ENCODE results near the gene THRB. TPM values are rescaled to one million over a fixed set of nuclear protein-coding genes. Genes with fewer than 3 reads are reported as not detected.

Gene THRB
- polyA plus RNA-seq, 1 experiment = 0.83 TPM

- no peaks in the 10 kb centered on the region for H3K36me3 ChIP-seq (ENCODE audit: control insufficient read depth, insufficient read depth, low read length)
- CTCF ChIA-PET = no interaction called here
- no peaks in the 10 kb centered on the region for H3K27me3 ChIP-seq (ENCODE audit: control insufficient read depth, insufficient read depth, low read length)
- no peak overlapping the region for H3K4me3 ChIP-seq (ENCODE audit: low read depth, low read length)
- POLR2A ChIA-PET = no interaction called here
- DNase-seq (ENCODE audit: low read depth) = no peak
- no peak for TF ChIP-seq CTCF (IDR thresholded peaks at IDR 0.05; ENCODE audit: insufficient read depth, low read depth, low read length)
These were observed 127.4 kb downstream of the THRB start for GRCh38 chr3:24367216-24367615.

- POLR2A ChIA-PET = no interaction called here
- peak; percentile 64 for DNase-seq (ENCODE audit: low read depth)
- CTCF ChIA-PET = interaction anchor here (0.6 to 1.6 kb wide), 3 partner anchors 8 to 100 kb away, joined by 3 to 4 read pairs (median 4); no protein-coding TSS in a partner anchor
These were observed 129.5 kb downstream of the THRB start for GRCh38 chr3:24365168-24365567.

GRCh38 chr3:24364359-24364758, 130.3 kb downstream of the THRB start:
- POLR2A ChIA-PET = no interaction called here
- Histone ChIP-seq H3K36me3 (ENCODE audit: control insufficient read depth, insufficient read depth, low read length) (no peaks in the 10 kb centered on the region), H3K4me3 (ENCODE audit: low read depth, low read length) (no peak overlapping the region), H3K27me3 (ENCODE audit: control insufficient read depth, insufficient read depth, low read length) (no peaks in the 10 kb centered on the region)
- no peak for DNase-seq (ENCODE audit: low read depth)
- TF ChIP-seq CTCF (IDR thresholded peaks at IDR 0.05; ENCODE audit: insufficient read depth, low read depth, low read length) = no peak
- CTCF ChIA-PET = interaction anchor here (1.6 kb wide), 1 partner anchor 15 kb away, joined by 4 read pairs; no protein-coding TSS in a partner anchor

More at GRCh38 chr3:24365168-24365567, 129.5 kb downstream of the THRB start:
- TF ChIP-seq CTCF (IDR thresholded peaks at IDR 0.05; ENCODE audit: insufficient read depth, low read depth, low read length) = no peak
- H3K36me3 ChIP-seq (ENCODE audit: control insufficient read depth, insufficient read depth, low read length) = no peaks in the 10 kb centered on the region
- no peak overlapping the region for H3K4me3 ChIP-seq (ENCODE audit: low read depth, low read length)
- H3K27me3 ChIP-seq (ENCODE audit: control insufficient read depth, insufficient read depth, low read length) = no peaks in the 10 kb centered on the region

- POLR2A ChIA-PET = no interaction called here
- no peaks in the 10 kb centered on the region for H3K27me3 ChIP-seq (ENCODE audit: control insufficient read depth, insufficient read depth, low read length)
- no peak overlapping the region for H3K4me3 ChIP-seq (ENCODE audit: low read depth, low read length)
- CTCF ChIA-PET = interaction anchor here (0.6 to 3.4 kb wide), 4 partner anchors 11 to 987 kb away, joined by 3 to 7 read pairs (median 3); no protein-coding TSS in a partner anchor
- no peaks in the 10 kb centered on the region for H3K36me3 ChIP-seq (ENCODE audit: control insufficient read depth, insufficient read depth, low read length)
- no peak for DNase-seq (ENCODE audit: low read depth)
- no peak for TF ChIP-seq CTCF (IDR thresholded peaks at IDR 0.05; ENCODE audit: insufficient read depth, low read depth, low read length)
These were observed 131.4 kb downstream of the THRB start for GRCh38 chr3:24363242-24363641.

- ChIA-PET POLR2A (no interaction called here), CTCF (interaction anchor here (3.4 kb wide), 1 partner anchor 9 kb away, joined by 7 read pairs; no protein-coding TSS in a partner anchor)
- no peak overlapping the region for H3K4me3 ChIP-seq (ENCODE audit: low read depth, low read length)
- TF ChIP-seq CTCF (IDR thresholded peaks at IDR 0.05; ENCODE audit: insufficient read depth, low read depth, low read length) = no peak
- H3K27me3 ChIP-seq (ENCODE audit: control insufficient read depth, insufficient read depth, low read length) = no peaks in the 10 kb centered on the region
- no peak for DNase-seq (ENCODE audit: low read depth)
- no peaks in the 10 kb centered on the region for H3K36me3 ChIP-seq (ENCODE audit: control insufficient read depth, insufficient read depth, low read length)
These were observed 133.0 kb downstream of the THRB start for GRCh38 chr3:24361623-24362022.
